Astrocyte of the cerebellum (primary cell): ENCODE measurements around the gene POLR1G.

Experiments used
- DNase-seq: peaks from one replicate; pipeline ENCODE4 v3.0.0-alpha.2; 2011; ENCODE audit warnings: low read depth
- H3K4me3 ChIP-seq: 2 replicates; pipeline ENCODE4 v1.5.1; 2011; ENCODE audit warnings: mild to moderate bottlenecking, low read depth, low read length, moderate library complexity
- in situ Hi-C: cut with HindIII; loops from 2 replicates; pipeline ENCODE4 v1.10.0; 2017; ENCODE audit warnings: low sequenced_read_pairs
- TF ChIP-seq, protein P1 (sequence below): IDR thresholded peaks from 2 replicates; pipeline ENCODE4 v1.5.1; 2012; ENCODE audit warnings: low read length, low read depth, moderate library complexity, mild to moderate bottlenecking; ENCODE audit errors: missing control alignments

Gene POLR1G

DNA sequence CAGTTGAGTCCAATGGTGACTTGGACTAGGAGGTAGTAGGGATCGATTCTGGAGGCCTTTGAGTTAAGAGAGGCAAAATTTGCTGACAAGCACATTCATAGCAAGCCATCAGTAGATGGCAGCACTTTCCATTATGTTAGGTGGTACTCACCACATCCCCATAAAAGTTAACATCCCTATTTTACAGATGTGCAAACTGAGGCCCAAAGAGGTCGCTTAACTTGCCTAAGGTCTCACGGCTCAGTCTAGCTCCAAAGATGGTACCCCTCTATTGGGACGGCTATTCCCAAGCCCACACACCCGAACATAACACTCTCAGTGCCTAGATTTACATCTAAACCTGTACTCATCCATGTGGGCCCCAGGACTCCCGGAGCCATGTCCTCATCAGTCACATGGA, 39.9 kb downstream of the POLR1G start:
- DNase-seq = no peak
- TF ChIP-seq, protein P1, sequence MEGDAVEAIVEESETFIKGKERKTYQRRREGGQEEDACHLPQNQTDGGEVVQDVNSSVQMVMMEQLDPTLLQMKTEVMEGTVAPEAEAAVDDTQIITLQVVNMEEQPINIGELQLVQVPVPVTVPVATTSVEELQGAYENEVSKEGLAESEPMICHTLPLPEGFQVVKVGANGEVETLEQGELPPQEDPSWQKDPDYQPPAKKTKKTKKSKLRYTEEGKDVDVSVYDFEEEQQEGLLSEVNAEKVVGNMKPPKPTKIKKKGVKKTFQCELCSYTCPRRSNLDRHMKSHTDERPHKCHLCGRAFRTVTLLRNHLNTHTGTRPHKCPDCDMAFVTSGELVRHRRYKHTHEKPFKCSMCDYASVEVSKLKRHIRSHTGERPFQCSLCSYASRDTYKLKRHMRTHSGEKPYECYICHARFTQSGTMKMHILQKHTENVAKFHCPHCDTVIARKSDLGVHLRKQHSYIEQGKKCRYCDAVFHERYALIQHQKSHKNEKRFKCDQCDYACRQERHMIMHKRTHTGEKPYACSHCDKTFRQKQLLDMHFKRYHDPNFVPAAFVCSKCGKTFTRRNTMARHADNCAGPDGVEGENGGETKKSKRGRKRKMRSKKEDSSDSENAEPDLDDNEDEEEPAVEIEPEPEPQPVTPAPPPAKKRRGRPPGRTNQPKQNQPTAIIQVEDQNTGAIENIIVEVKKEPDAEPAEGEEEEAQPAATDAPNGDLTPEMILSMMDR = peak; percentile 41
- in situ Hi-C loops = no loop called here
- H3K4me3 ChIP-seq = no peak overlapping the region

DNA sequence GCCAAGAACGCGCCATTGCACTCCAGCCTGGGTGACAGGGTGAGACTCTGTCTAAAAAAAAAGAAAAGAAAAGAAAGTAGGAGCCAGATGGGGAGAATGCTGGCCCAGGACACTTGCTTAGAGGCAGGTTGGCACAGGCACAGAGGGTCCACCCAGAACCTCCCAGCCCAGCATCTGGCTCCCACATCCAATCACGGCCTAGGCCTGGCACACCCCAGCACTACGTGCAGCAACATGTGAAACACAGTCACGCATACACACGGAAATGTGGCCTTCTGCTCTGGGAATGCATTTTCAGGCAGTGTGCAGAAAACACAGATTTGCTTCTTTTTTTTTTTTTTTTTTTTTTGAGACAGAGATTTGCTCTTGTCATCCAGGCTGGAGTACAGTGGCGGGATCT, 40.5 kb downstream of the POLR1G start:
- no peak overlapping the region for H3K4me3 ChIP-seq
- in situ Hi-C loops = no loop called here
- DNase-seq = no peak
- TF ChIP-seq, protein P1 = no peak

DNA sequence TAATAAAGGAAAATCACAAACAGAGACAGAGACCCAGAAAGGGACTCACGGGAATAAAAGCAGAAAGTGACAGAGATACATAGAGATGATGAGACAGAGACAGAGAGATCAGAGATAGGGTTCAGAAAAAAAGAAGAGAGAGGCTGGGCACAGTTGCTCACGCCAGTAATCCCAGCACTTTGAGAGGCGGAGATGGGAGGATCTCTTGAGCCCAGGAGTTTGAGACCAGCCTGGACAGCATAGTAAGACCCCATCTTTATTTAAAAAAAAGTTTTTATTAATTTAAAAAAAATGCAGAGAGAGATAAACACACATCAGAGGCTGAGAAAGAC, 41.9 kb downstream of the POLR1G start:
- in situ Hi-C loops = no loop called here
- no peak for DNase-seq
- TF ChIP-seq, protein P1 = no peak
- no peak overlapping the region for H3K4me3 ChIP-seq

DNA sequence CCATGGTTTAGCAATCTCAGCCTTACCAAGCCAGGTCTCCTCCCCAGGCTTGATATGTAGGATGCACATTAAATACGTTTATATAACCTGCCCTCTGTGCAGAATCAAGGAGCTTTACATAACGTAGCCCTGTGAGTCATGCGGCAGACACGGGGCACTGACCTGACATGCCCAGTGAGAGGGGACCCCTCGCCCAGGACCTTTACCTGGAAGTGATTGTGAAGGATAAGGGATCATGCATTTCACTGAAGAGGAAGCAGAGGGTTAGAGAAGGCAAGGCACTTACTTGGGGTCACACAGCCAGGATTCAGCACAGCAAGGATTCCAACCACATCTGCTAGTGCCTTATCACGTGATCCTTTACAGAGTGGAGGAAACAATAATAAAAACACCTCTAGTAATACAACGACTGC, 42.4 kb downstream of the POLR1G start:
- no peak overlapping the region for H3K4me3 ChIP-seq
- no peak for DNase-seq
- in situ Hi-C loops = no loop called here
- TF ChIP-seq, protein P1 = no peak

DNA sequence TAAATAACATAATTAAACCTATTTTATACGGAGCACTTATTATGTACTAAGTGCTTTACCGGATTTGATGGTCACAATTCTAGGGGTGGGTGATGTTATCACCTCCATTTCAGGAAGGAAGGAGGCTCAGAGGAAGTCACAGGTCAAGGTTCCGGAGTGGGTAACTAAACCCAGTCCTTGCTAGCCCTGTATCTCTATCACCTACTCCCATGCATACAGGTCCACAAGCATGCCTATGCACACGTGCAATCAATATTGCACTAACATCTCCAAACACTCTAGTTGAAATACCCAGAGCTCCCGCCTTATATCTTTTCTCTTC, 43.5 kb downstream of the POLR1G start:
- no peak for DNase-seq
- peak overlapping the region; percentile 55 for H3K4me3 ChIP-seq
- in situ Hi-C loops = no loop called here
- TF ChIP-seq, protein P1 = no peak

DNA sequence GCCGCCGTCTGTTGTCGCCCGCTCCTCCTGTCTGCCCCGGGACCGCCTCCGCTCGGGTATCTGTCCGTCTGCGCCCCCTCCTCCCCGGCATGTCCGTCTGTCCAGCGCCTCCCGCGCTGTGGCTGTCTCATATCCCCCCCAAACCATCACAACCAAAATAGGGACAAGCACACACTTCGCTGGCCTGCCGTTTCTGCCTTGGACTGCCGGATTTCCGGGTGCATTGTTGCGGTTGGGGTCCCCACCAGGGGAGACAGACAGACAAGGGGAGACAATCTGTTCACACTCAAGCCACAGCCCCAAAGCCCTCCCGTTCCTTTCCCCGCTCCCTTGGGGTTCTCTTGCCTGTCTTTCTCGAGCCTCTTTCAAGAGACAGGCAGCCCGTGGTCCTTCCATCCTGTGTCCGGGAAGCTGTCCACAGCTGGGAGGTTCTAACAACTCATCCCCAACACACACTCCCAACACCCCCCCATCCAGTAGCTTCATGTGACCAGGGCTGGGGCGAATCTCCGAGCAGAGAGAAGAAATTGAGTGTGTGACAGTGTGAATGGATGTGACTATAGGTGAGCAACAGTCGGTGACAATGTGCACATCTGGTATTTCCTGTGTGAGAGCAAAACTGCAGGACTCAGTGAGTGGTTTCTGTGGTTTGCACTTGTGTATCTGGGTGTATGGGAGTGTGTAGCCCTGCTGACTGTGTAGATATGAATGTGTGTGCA, 44.8 kb downstream of the POLR1G start:
- H3K4me3 ChIP-seq = peak overlapping the region; percentile 55
- no peak for DNase-seq
- in situ Hi-C loops = no loop called here
- TF ChIP-seq, protein P1 = no peak
